ENCODE data around the gene OR2S2. TPM values are rescaled to one million over a fixed set of nuclear protein-coding genes. Genes with fewer than 3 reads are reported as not detected.

The OR2S2 gene
- polyA plus RNA-seq (2012; ENCODE audit: insufficient read length, low read depth): not detected

DNA sequence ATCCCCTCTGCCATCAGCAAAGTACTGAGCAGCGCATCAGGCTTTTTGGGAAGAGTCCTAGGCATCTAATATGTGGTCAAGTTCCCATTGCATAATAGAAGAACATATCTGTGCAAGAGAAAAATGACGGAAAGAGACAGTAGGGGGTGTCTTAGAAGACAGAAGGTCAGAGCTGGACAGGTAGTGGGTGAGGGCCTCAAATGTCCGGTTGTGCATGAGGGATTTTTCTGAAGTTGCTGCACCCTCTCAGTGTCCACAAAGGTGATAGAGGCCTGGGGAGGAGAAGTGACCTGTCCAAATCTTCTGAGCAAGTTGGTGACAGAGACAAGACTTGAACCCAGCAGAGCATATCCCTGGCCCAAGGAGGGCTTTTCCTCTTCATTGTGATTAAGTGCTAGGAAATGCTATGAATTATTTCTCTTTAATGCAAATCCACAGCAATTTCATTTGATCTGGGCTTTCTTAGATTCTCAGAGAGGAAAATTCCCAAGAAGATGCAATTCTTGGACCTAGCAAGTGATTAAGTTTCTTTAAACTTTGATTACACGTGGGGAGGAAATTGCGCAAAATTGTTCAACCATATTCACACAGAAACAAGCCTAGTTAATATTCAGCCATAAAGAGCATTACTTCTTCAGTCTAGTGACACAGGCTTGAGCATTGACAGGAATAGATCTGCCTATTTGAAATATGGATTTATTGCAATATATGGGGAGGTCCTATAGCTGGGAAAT is at the start of gene OR2S2:
Gene OR2S2, minus strand, starts transcription at position 51 of the 734 bp plus-strand sequence. CDS start 56 bp downstream, outside the sequence.
- no peak for TF ChIP-seq TAF1 (IDR thresholded peaks at IDR 0.05; ENCODE audit: borderline replicate concordance, insufficient read depth, low read length)
- no peak for TF ChIP-seq SIN3A (IDR thresholded peaks at IDR 0.05; ENCODE audit: borderline replicate concordance, insufficient read depth, low read length)

GRCh38 chr9:36007316-36007708 is 49.4 kb upstream of the OR2S2 start:
- no peak for TF ChIP-seq POLR2AphosphoS5 (IDR thresholded peaks at IDR 0.05; ENCODE audit: low read depth, low read length)
- no peak for TF ChIP-seq TAF1 (IDR thresholded peaks at IDR 0.05; ENCODE audit: borderline replicate concordance, insufficient read depth, low read length)
- TF ChIP-seq SIN3A (IDR thresholded peaks at IDR 0.05; ENCODE audit: borderline replicate concordance, insufficient read depth, low read length): no peak
- no peak for TF ChIP-seq FOXP2 (optimal IDR thresholded peaks at IDR 0.05; ENCODE audit: borderline replicate concordance, extremely low read depth, extremely low read length, insufficient read depth)
- no peak for TF ChIP-seq REST (IDR thresholded peaks at IDR 0.05; ENCODE audit: insufficient read depth in 1 of 2, low read depth in 2 of 2, low read length in 2 of 2)

DNA sequence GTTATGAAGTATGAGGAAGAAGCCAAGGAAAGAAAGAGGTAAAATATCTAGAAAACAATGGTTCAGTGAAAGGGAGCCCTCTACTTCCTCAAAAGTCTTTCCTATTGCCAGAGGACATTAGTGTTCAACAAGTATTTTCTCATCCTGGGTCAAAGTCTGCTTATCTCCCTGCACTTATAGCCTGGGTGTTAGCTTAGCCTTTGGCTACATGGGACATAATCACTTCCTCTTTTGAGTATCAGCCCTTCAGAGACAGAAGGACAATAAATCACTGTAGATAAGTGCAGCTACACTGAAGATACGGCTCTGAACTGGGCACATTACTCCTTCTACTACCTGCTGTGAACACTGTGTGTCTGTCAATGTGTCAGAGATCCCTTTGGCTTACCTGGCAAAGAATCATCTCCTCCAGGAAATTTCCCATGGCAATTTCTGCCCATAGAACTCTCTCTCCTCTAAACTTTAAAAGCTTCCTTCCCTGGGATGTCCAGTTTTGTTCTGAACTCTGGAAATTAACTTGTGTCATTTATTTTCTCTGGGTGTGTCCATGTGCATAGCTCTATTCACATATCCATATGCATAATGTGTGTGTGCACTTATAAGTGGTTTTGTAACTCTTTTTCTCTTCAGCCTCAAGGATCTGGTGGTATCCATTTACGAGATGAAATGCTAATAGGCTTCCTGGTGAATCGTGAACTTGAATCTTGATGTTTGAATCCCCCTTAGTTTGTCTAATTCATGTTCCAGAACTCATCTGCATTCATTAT is 48.8 kb upstream of the OR2S2 start:
- TF ChIP-seq POLR2AphosphoS5 (IDR thresholded peaks at IDR 0.05; ENCODE audit: low read depth, low read length) (no peak), SIN3A (IDR thresholded peaks at IDR 0.05; ENCODE audit: borderline replicate concordance, insufficient read depth, low read length) (no peak), FOXP2 (optimal IDR thresholded peaks at IDR 0.05; ENCODE audit: borderline replicate concordance, extremely low read depth, extremely low read length, insufficient read depth) (no peak), TAF1 (IDR thresholded peaks at IDR 0.05; ENCODE audit: borderline replicate concordance, insufficient read depth, low read length) (no peak), REST (IDR thresholded peaks at IDR 0.05; ENCODE audit: insufficient read depth in 1 of 2, low read depth in 2 of 2, low read length in 2 of 2) (no peak)

DNA sequence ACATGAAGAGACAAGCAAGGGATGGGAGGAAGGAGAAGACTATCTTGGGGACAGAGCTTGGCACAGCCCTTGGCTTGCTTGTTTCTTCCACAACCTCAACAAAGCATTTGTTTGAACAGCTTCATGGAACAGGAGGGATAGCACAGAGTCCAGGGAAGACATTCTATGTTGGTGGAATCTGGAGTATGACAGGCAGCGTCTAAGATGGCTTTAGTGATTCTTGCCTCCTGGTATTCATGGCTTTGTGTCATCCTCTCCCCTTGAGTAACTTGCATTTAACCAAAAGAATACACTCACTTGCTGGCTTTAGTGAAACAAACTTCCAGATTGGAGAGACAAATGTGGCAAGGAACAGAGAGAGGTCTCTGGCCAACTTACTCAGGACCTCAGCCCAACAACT is 47.9 kb upstream of the OR2S2 start:
- TF ChIP-seq REST (IDR thresholded peaks at IDR 0.05; ENCODE audit: insufficient read depth in 1 of 2, low read depth in 2 of 2, low read length in 2 of 2) (no peak), SIN3A (IDR thresholded peaks at IDR 0.05; ENCODE audit: borderline replicate concordance, insufficient read depth, low read length) (no peak), POLR2AphosphoS5 (IDR thresholded peaks at IDR 0.05; ENCODE audit: low read depth, low read length) (no peak), TAF1 (IDR thresholded peaks at IDR 0.05; ENCODE audit: borderline replicate concordance, insufficient read depth, low read length) (no peak), FOXP2 (optimal IDR thresholded peaks at IDR 0.05; ENCODE audit: borderline replicate concordance, extremely low read depth, extremely low read length, insufficient read depth) (no peak)

DNA sequence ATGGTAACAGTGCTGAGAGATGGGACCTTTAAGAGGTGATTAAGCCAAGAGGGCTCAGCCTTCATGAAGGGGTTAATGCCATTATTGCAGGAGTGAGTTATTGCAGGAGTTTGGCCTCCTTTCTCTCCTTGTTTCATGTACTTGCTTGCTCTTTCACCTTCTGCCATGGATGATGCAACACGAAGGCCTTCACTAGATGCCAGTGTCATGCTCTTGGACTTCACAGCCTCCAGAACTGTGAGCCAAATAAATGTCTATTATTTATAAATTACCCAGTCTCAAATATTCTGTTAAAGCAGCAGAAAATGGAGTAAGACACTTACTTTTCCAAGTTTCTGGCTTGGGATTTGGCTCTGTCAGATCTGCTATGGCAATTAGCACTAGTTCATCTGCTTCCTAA is 40.4 kb upstream of the OR2S2 start:
- no peak for TF ChIP-seq TAF1 (IDR thresholded peaks at IDR 0.05; ENCODE audit: borderline replicate concordance, insufficient read depth, low read length)
- TF ChIP-seq SIN3A (IDR thresholded peaks at IDR 0.05; ENCODE audit: borderline replicate concordance, insufficient read depth, low read length): no peak
- no peak for TF ChIP-seq POLR2AphosphoS5 (IDR thresholded peaks at IDR 0.05; ENCODE audit: low read depth, low read length)
- no peak for TF ChIP-seq FOXP2 (optimal IDR thresholded peaks at IDR 0.05; ENCODE audit: borderline replicate concordance, extremely low read depth, extremely low read length, insufficient read depth)
- no peak for TF ChIP-seq REST (IDR thresholded peaks at IDR 0.05; ENCODE audit: insufficient read depth in 1 of 2, low read depth in 2 of 2, low read length in 2 of 2)
